KOPT-K1 (cell line): Measurements from ENCODE around the gene CAPG.
"Not testable (repeated sequence)": the region's sequence is repeated elsewhere in the genome, so short reads cannot be mapped to it uniquely, and the experiment has no call there.

Experiments
- H3K27ac ChIP-seq: fragments of 200-600 bp; sonication (generic); 2 replicates; pipeline ENCODE4 v1.5.1; 2016; ENCODE audit warnings: antibody characterized with exemption, mild to moderate bottlenecking, low read depth, low read length; ENCODE audit not compliant: poor library complexity, severe bottlenecking
- H3K36me3 ChIP-seq: fragments of 200-600 bp; sonication (generic); 2 replicates; pipeline ENCODE4 v1.5.1; 2017; ENCODE audit warnings: antibody characterized with exemption, mild to moderate bottlenecking, low read length, moderate library complexity; ENCODE audit not compliant: insufficient read depth
- H3K9me3 ChIP-seq: fragments of 200-600 bp; sonication (generic); 2 replicates; pipeline ENCODE4 v1.5.1; 2017; ENCODE audit warnings: antibody characterized with exemption, low read length, mild to moderate bottlenecking; ENCODE audit not compliant: insufficient read depth, poor library complexity, severe bottlenecking

Gene CAPG

GRCh38 chr2:85399183-85399455, 11.0 kb downstream of the CAPG start:
- peaks cover 8% of the 10 kb centered on the region for H3K9me3 ChIP-seq
- H3K27ac ChIP-seq = no peak overlapping the region
- peaks cover 81% of the 10 kb centered on the region for H3K36me3 ChIP-seq

GRCh38 chr2:85398426-85399182, 11.6 kb downstream of the CAPG start:
- Histone ChIP-seq H3K36me3 (peaks cover 86% of the 10 kb centered on the region), H3K9me3 (peaks cover 3% of the 10 kb centered on the region), H3K27ac (no peak overlapping the region)

- peaks cover 87% of the 10 kb centered on the region for H3K36me3 ChIP-seq
- H3K27ac ChIP-seq = no peak overlapping the region
- H3K9me3 ChIP-seq = no peaks in the 10 kb centered on the region
Observed at GRCh38 chr2:85397925-85398331, 12.2 kb downstream of the CAPG start.

- no peak overlapping the region for H3K27ac ChIP-seq
Observed at GRCh38 chr2:85396531-85397470, 13.4 kb downstream of the CAPG start.

GRCh38 chr2:85395912-85396475, 14.2 kb downstream of the CAPG start:
- Histone ChIP-seq H3K9me3 (no peaks in the 10 kb centered on the region), H3K36me3 (peaks cover 84% of the 10 kb centered on the region), H3K27ac (no peak overlapping the region)

More at GRCh38 chr2:85396531-85397470, 13.4 kb downstream of the CAPG start:
- Histone ChIP-seq H3K9me3 (no peaks in the 10 kb centered on the region), H3K36me3 (peaks cover 84% of the 10 kb centered on the region)

GRCh38 chr2:85394976-85395375, 15.2 kb downstream of the CAPG start:
- peaks cover 84% of the 10 kb centered on the region for H3K36me3 ChIP-seq
- no peak overlapping the region for H3K27ac ChIP-seq
- no peaks in the 10 kb centered on the region for H3K9me3 ChIP-seq

GRCh38 chr2:85394261-85394681, 15.9 kb downstream of the CAPG start:
- Histone ChIP-seq H3K36me3 (peaks cover 84% of the 10 kb centered on the region; the same call in 1 of the 2 replicates), H3K27ac (no peak overlapping the region), H3K9me3 (no peaks in the 10 kb centered on the region)

GRCh38 chr2:85393836-85394235, 16.3 kb downstream of the CAPG start:
- H3K27ac ChIP-seq = no peak overlapping the region

GRCh38 chr2:85390941-85391669, 19.1 kb downstream of the CAPG start:
- Histone ChIP-seq H3K9me3 (no peaks in the 10 kb centered on the region), H3K36me3 (peaks cover 83% of the 10 kb centered on the region; the same call in 1 of the 2 replicates), H3K27ac (no peak overlapping the region)

More at GRCh38 chr2:85393836-85394235, 16.3 kb downstream of the CAPG start:
- no peaks in the 10 kb centered on the region for H3K9me3 ChIP-seq
- H3K36me3 ChIP-seq = peaks cover 84% of the 10 kb centered on the region; the same call in 1 of the 2 replicates

- H3K9me3 ChIP-seq = no peaks in the 10 kb centered on the region
- H3K36me3 ChIP-seq = peaks cover 71% of the 10 kb centered on the region; the same call in 1 of the 2 replicates
- no peak overlapping the region for H3K27ac ChIP-seq
Observed at GRCh38 chr2:85388878-85389538, 21.2 kb downstream of the CAPG start.

- Histone ChIP-seq H3K36me3 (peaks cover 73% of the 10 kb centered on the region; the same call in 1 of the 2 replicates), H3K9me3 (no peaks in the 10 kb centered on the region), H3K27ac (no peak overlapping the region)
Observed at GRCh38 chr2:85387754-85388153, 22.4 kb downstream of the CAPG start.

- Histone ChIP-seq H3K9me3 (peaks cover 4% of the 10 kb centered on the region), H3K36me3 (peaks cover 62% of the 10 kb centered on the region), H3K27ac (no peak overlapping the region)
Observed at GRCh38 chr2:85385746-85386145, 24.4 kb downstream of the CAPG start.

- peaks cover 23% of the 10 kb centered on the region for H3K9me3 ChIP-seq
- H3K36me3 ChIP-seq = peaks cover 61% of the 10 kb centered on the region
- no peak overlapping the region for H3K27ac ChIP-seq
Observed at GRCh38 chr2:85383850-85384249, 26.3 kb downstream of the CAPG start.

- Histone ChIP-seq H3K9me3 (peaks cover 24% of the 10 kb centered on the region), H3K36me3 (peaks cover 60% of the 10 kb centered on the region)
- not testable (repeated sequence) for H3K27ac ChIP-seq
Observed at GRCh38 chr2:85383151-85383550, 27.0 kb downstream of the CAPG start.
